NT2/D1 (cell line): Measurements from ENCODE around the gene ATP2A2.

Experiments used
- SUZ12 ChIP-seq: IDR thresholded peaks from 2 replicates; pipeline ENCODE4 v1.6.1; 2011; ENCODE audit not compliant: insufficient read length, insufficient read depth; ENCODE audit errors: extremely low read depth
- YY1 ChIP-seq: IDR thresholded peaks from 2 replicates; pipeline ENCODE4 v1.6.1; 2011; ENCODE audit not compliant: insufficient read length, insufficient read depth
- ZNF274 ChIP-seq: IDR thresholded peaks from 2 replicates; pipeline ENCODE4 v1.6.1; 2011; ENCODE audit warnings: mild to moderate bottlenecking, low read depth, low read length

DNA sequence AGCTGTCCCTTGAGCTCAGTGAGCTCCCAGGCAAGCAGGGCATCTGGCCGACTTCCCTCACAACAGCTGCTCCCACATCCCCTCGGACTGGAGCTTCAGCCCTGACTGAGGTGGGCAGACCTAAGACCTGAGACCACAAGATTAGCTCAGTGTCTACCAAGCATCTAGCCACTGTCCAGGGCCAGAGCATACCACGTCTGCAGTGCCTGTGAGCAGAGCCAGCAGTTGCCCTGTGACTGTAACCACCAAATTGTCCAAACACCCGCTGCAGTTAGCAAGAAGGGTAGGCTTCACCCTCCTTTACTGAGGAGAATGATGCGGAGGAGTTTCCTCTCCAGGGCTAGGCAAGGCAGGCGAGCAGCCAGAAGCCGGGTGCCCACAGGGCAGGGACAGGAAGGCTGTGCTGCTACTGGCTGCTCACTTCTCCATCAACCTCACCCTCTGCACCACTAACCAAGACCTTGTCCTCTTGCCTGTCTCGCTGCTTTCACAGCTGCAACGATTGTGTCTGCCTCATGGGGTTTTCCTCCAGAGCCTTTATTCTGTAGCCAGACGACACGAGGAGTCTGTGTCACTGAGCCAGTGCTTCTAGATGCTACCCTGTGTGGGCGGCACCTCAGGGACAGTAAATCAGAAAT lies 68.6 kb downstream of the ATP2A2 start:
- no peak for TF ChIP-seq SUZ12
- TF ChIP-seq ZNF274: no peak
- TF ChIP-seq YY1: no peak
